Stimulated activated CD8-positive, alpha-beta memory T cell treated with anti-CD3 and anti-CD28 coated beads, Interleukin-7, amount 100 ng/mL, for 24 hours (primary cell): ENCODE data around the gene LGMN.

Experiments used
- DNase-seq: peaks from one replicate; pipeline ENCODE4 v3.0.0-alpha.2; 2020; ENCODE audit warnings: low read depth

The LGMN gene

GRCh38 chr14:92675976-92676375, 72.5 kb downstream of the LGMN start:
- no peak for DNase-seq

GRCh38 chr14:92675421-92675820, 73.0 kb downstream of the LGMN start:
- no peak for DNase-seq

- no peak for DNase-seq
These were observed 74.8 kb downstream of the LGMN start for GRCh38 chr14:92673601-92674150.

- no peak for DNase-seq
These were observed 77.6 kb downstream of the LGMN start for GRCh38 chr14:92670643-92671366.

DNA sequence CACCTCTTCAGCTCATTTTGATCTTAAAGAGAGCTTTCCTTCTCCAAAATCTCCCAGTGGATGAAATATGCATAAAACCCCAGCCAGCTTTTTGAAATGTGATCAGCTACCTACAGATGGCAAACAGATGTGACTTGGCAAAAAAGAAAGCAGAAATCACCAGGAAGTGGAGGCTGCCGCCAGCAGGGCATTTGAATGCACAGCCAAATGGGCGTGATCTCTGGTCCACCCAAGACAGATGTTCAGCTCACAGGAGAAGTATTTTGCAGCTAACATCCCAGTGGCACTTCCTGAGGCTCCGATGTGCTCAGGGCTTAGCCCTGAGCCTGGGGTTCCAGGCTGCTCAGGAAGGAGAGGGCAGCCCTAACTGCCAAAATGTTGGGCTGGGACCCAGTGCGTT, 78.3 kb downstream of the LGMN start:
- no peak for DNase-seq

DNA sequence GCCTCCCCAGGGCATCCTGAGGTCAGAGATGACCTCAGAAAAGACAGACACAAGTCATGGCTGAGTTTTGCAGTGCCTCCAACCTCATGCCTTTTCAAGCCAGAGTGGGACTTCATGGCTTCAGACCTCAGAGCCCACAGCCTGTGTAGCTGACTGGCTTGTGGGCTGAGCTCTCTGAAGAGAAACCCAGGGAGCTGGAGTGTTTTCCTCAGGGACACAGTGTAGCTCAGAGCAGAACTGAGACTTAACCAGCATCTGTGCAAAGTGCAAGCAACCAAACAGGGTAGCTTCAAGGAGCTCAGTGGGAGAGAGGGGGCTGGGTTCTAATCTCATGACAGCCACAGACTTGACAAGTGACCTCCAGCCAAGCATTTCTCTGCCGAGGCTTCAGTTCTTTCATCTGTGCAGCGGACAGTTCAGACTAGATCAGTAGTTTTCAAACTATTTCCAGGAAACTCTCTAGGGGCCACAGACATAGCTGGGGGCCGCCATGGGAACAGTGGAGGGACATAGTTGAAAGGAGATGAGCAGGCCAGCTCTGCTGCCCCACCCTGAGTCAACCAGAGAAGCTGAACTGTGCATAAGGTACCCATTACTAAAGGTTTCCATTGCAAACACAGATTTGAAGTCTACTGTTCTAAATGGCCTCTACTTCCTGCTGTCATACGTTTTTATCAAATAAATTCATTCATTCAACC, 80.0 kb downstream of the LGMN start:
- no peak for DNase-seq

- DNase-seq, result no peak
These were observed 82.2 kb downstream of the LGMN start for GRCh38 chr14:92666251-92666650.

- DNase-seq, result no peak
These were observed 82.7 kb downstream of the LGMN start for GRCh38 chr14:92665661-92666110.

DNA sequence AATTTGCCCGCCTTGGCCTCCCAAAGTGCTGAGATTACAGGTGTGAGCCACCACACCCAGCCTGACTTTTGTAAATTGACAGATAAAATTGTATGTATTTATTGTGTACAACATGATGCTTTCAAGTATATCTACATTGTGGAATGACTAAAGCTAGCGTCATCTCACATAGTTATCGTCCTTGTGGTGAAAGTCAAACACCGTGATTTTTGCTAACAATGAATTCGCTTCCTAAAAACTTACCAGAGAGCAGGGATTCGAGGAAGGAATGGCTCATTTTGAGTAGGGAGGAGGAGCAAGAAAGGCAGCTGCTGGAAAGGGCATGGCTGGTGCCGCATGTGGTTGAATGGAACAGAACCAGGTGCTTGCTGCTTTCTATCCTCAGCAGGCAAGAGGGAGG, 85.4 kb downstream of the LGMN start:
- no peak for DNase-seq

- no peak for DNase-seq
These were observed 87.9 kb downstream of the LGMN start for GRCh38 chr14:92660571-92660970.

DNA sequence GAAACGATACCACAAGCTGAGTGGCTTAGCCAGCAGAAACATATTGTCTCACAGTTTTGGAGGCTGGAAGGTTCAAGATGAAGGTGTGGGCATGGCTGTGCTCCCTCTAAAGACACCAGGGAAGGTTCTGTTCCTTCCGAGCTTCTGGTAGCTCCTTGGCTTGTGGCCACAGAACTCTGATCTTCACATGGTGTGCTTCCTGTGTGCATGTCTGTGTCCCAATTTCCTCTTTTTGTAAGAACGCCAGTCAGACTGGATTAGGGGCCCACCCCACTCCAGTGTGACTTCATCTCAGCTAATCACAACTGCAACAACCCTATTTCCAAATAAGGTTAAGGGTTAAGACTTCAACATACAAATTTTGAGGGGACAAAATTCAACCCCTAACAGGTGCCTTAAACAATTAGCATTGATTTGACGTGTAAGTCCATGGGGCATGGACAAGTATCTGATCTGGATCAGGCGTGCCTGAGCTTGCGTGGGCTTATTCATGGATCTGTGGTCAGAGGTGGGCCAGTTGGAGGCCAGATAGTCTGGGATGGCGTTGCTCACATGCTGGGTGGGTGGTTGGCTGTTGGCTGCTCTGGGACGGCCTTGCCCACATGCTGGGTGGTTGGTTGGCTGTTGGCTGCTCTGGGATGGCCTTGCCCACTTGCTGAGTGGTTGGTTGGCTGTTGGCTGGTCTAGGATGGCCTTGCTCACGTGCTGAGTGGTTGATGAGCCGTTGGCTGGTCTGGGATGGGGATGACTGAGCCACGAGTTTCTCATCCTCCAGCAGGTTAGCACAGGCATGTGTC, 88.5 kb downstream of the LGMN start:
- no peak for DNase-seq

- DNase-seq, result no peak
These were observed 89.7 kb downstream of the LGMN start for GRCh38 chr14:92658684-92659083.

GRCh38 chr14:92658160-92658559, 90.3 kb downstream of the LGMN start:
- no peak for DNase-seq

- DNase-seq, result no peak
These were observed 90.8 kb downstream of the LGMN start for GRCh38 chr14:92657457-92658142.

DNA sequence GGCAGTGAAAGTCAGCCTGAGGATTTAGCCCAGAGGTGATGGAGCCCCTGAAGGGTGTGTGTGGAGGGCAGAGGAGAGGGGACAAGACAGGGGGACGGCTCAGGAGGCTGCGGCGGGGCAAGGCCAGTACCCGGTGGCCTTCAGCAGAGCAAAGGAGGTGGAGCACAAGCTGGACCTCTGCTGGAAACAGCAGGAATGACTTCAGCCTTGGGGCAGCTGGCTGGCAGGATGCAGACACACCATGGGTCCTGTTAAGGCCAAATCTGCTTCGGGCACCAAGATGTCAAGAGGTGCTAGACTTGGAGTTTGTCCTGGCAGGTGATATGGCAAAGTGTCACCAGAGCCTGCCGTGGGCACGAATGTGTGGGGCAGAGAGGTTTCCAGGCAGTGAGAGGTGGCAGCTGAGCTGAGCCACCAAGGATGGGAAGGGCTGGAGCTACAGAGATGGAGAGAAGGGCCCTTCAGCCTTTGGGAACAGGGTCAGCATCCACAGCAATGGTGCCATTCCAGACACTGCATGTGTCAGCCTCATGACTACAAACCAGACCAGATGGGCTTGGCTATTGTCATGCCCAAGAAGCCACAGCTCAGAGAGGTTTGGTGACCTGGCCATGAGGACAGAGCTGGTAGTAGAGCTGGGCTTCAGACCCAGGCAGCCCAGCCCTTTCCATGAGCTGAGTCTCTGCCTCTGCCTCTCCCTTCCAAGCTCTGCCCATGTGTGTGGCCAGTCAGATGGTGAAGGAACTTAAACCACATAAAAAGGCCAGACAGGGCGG, 91.9 kb downstream of the LGMN start:
- no peak for DNase-seq

DNA sequence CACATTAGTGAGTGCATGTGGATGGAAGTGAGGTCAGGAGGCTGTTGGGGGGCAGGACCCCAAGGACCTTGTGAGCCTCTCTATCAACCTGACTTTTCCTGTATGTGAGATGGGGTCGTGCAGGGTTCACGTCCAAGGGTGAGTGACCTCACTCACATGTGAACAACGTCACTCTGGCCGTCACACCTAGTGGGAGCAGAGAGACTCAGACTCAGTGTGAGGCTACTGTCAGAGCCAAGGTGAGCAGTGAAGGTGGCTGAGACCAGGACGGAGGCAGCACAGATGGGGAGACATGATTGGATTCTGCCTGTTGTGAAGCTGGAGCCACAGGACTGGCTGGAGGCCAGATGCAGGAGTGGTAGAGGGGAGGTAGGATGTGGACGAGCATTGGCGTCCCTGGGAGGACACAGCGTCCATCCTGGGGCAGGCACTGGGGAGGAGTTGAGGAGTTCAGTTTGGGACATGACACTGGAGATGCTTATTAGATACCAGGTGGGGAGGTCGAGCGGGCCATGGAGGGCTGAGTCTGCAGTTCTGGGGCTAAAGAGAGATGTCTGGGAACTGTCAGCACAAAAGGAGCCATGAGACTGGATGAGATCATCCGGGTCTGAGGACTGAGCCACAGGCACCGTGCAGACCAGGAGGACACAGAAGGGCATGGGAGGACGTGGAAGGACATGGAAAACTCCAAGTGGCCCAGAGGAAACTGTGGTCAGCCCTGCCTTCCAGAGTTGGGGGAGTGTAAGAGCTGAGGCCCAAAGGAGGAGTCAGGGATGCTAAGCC, 92.8 kb downstream of the LGMN start:
- DNase-seq, result no peak

DNA sequence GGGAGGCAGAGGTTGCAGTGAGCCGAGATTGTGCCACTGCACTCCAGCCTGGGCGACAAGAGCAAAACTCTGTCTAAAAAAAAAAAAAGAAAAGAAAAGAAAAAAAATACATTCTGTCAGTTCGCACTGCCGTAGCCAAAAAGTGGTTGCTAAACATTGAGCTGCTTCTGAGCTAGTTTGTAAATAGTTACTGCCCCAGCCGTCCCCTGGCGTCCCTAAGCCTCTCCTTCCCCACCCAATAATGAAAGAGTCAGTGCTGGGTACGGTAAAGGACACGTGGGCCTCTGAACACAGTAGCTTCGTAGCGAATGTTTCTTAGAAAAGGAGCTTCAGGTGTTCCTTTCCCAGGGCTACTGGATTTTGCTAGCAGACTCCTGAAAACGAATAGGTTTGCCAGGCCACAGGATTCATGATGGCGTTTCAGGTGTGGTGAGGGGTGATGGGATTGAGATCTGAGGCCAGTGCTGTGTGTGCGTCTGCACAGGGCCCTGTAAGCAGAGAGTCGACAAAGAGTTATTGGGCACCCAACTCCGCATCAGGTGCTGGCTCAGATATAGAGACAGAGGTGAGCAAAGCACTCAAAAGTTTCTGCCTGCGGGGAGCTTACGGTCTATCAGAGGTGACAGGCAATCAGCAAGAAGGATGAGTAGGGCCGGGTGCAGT, 94.1 kb downstream of the LGMN start:
- DNase-seq, result no peak
